SH-SY5Y (cell line): Measurements from ENCODE around the gene TMEM185A.

ENCODE experiments used
- GATA2 ChIP-seq: IDR thresholded peaks from 2 replicates; pipeline ENCODE4 v1.6.1; 2011; ENCODE audit warnings: mild to moderate bottlenecking, low read depth, low read length
- GATA3 ChIP-seq: IDR thresholded peaks from 2 replicates; pipeline ENCODE4 v1.6.1; 2011; ENCODE audit warnings: low read depth, mild to moderate bottlenecking, low read length, moderate library complexity

Gene TMEM185A

DNA sequence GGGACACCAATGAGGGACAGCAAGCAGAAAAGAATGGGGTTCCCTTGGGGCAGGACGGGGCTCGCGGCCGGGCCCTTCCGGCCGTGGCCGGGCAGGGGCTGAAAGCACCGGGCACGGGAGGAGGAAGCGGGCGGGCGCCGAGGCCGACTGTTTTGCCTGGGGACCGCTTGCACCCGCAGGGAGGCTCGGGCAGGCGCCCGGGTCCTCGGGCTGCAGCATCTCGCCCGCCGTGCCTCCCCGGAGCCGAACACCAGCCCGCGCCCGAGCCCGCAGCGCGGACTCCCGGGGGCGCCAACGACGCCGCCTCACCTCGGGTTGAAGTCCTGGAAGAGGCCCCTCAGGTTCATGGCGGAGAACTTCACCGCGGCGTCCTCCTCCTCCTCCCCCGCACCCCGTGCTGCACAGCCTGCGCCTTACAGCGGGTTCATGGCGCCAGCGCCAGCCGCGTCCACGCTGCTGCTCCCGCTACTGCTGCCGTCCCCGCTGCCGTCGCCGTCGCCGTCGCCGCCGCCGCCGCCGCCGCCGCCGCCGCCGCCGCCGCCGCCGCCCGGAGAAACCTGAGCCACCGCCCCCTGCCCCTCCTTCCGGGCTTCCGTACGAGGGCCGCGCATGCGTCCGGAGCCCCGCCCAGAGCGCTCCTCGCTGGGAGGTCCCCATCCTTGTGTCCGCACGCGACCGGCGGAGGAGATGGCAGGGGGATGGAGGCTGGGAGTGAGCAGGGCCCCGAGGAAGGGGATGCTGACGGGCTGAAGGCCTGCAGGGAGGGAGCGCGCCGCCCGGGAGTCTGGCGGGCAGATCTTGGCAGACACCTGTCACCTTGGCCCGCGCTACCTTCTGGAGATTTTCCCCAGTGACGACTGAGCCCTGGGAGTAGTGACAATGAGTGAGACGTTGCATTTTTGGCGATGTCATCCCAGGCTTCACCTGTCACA is at the start of gene TMEM185A:
TSS of gene TMEM185A (minus strand) at position 559 of the 932 bp plus-strand sequence. CDS start at position 347, 212 bp downstream.
- no peak for TF ChIP-seq GATA2

DNA sequence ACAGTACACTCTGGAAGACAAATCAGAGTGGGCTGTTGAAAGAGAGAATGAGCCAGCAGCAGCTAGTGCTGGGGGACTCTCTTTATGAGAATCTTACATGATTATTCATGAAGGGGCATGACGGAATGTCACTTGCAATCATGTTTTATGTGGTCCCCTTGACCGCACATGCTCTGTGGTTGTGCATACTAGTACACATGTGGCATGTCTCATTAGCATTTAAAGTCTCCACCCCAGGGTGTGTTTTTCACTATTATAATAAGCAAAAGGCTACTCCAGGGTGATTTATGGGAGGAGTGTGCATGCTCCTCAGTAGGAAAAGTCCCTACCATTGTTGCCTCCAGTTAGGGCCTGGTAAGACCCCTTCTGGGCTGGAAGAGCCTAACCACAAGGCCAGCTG is 49.6 kb upstream of the TMEM185A start:
- TF ChIP-seq GATA2 (no peak), GATA3 (no peak)

DNA sequence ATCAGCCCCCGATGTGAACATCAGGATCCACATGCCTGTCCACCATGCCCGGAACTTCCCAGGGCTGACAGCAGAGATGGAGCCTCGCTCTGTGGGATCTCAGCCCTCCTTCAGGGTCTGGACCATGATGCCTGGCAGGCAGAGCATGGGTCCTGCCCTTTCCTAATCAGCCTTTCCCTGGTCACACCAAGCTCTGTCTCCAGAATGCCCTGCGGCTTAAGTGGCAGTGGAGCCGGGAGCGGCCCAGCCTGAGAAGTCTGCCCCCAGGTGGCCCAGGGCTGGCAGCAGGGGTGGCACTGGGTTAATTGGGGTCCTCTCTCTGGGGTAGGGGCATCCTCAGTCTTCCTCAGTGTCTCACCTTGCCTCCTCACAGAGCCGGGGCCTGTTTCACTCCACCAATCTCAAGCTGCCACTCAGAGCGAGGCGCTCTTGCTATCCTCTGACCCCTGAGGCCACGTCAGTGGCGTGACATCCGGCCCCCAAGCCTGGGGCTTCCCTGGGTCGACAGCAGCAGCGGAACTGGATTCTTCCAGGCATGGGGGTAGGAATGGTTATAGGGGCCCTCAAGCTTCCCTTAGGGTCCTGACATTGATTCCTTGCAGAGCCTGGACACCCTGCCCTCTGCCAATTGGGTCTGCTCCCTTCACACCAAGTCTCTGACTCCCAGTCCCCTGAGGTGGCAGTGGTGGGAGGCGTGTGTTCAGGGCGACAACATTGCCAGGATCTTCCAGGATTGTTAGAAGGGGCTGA is 20.8 kb upstream of the TMEM185A start:
- TF ChIP-seq GATA3 (no peak), GATA2 (no peak)

DNA sequence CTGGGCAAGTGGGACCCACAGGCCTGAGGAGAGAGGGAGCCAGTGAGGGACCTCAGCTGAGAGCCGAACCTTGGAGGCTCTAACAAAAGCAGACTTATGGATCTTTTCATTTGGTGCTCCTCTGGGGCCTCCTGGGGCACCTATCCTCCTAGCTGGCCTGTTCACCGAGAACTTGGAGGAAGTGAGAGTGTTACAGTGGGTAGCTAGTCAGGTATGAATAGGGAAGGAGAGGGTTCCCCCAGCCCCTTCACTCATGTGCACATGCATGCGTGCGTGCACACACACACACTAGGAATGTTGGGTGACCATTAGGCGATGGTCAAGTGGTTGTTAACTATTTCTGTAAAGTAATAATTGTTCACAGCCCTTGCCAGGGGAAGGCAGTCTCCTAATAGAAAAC is 18.6 kb upstream of the TMEM185A start:
- no peak for TF ChIP-seq GATA2
- TF ChIP-seq GATA3, result no peak

DNA sequence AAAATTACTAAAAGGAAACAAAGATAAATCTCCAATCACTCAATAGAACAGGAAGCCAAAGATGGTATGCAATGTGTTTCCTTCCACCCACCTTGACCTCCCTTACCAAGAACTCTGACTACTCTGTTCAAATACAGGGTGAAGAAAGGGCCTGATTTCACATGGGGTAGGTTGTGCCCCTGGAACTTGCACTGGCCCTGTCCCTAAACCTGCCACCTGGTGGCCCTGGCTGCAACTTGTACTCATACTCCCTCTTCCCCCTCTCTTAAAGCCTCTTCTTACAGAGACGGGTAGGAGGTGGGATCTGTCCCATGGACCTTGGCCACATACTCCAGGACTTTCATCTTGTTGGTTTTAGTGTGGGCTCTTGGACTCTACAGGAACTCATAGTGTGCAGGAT is 17.3 kb upstream of the TMEM185A start:
- TF ChIP-seq GATA2 (no peak), GATA3 (no peak)

DNA sequence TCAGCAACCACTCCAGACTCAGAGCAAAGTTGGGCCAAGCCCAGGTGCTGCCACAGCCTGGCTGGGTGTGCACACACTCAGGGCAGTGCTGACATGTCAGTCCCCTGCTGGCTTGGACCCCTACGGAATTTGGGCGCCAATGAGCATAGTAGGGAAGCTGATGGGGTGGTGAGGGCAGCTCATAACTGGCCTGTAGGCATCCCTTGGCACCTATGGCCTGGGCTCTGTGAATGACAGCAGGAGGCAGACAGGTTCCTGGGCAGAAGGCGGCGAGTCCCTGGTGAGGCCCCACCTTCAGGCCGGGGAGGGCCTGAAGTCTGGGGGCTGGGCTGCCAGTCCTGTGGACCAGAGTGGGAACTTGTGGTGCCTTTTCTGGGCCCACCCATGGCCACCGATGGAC is 15.9 kb upstream of the TMEM185A start:
- no peak for TF ChIP-seq GATA2
- TF ChIP-seq GATA3, result no peak

DNA sequence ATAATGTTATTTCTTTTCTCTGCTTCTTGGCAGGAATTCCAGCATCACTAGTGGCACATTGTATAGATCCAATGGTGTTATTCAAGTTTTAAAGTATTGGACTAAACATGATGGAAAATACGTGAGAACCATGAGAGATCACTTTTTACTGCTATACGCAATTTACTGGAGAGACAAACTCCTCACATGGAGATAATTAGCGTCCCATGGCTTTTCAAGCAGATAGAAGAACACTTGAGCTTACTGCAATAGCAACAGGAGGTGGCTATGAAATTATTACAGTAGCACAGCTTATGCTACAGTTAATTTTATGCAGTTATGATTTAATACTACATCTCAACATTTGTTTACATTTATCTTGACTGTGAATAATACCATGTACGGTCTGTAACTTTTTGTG is 11.9 kb upstream of the TMEM185A start:
- TF ChIP-seq GATA3 (no peak), GATA2 (no peak)

DNA sequence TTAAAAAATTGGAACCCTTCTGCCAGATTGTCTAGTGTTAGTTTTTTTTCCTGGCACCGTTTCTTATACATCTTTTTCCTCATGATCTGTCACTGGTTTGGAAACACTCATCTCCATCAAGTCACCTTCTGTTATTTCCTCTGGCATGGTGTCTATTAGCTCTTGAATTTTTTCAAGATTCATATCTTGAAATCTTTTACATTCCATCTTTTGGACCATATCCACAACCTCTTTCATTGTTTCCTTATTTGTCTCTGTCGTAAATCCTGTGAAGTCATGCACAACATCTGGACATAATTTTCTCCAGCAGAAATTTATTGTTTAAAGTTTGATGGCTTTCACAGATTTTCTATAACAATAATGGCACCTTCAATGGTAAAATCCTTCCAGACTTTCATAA is 10.2 kb upstream of the TMEM185A start:
- TF ChIP-seq GATA2 (no peak), GATA3 (no peak)

DNA sequence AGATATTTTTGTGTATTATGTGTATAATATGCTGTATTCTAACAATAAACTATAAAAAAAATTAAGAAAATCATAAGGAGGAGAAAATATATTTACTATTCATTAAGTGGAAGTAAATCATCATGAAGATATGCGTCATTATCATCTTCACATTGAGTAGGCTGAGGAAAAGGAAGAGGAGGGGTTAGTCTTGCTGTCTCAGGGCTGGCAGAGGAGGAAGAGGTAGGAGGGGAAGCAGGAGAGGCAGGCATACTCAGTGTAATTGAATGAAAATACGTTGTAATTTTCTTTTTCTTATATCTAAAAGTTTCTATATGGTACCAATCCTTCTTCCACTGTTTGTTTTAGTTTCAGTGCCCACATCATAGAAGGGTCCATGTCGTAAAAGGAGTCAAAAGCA is 9.8 kb upstream of the TMEM185A start:
- TF ChIP-seq GATA2, result no peak
- TF ChIP-seq GATA3, result no peak

DNA sequence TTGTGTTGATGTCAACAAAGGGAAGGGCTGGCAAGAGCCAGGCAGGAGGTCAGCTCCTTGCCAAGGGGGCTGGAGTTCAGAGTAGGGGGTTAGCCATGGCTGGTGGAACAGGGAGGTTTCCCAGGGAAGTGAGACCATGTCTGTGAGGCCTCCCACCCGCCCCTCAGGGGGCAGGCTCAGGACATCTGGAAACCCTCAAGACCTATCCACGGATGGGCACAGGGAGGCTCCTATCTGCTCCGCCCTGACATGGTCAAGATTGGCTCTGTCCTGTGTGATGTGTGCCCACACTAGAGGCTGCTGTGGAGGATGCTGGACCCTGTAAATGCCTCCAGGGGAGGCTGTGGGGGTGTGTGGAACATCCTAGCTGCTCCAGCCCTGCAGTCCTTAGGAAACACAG is 8.0 kb upstream of the TMEM185A start:
- TF ChIP-seq GATA3 (no peak), GATA2 (no peak)

DNA sequence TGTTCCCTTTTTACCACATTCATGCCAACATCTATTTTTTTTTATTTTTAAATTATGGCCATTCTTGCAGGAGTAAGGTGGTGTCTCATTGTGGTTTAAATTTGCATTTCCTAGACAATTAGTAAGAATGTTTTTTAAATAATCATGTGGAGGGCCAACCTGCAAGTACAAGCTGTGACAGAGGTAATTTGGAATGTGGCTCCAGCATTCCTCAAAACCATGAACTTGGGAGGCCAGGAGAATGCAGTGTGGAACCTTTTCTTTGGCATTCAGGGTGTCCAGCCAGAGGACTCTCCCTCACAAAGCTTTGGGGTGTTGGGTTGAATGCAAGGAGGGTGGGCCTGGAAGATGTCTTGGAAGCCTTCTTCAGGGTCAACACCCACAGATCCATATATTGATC is 7.3 kb upstream of the TMEM185A start:
- no peak for TF ChIP-seq GATA3
- TF ChIP-seq GATA2, result no peak

DNA sequence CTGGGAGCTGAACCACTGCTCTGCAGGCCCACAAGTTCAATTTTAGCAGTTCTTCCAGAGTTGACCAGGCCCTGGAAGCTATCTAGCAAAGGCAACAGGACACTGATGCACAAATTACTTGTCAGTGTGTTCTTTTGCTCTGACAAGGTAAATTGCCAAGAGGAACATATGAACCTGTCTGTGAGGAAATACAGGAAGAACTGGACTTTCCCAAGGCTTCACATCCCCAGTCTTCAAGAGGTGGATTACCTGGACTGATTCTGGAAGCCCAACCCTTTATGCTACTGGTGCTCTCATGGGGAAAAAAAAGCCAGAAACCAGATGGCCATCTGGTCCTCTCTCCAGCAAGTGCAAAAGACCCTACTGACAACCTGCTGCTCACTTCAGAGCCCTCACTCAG is 1.9 kb upstream of the TMEM185A start:
- TF ChIP-seq GATA3 (no peak), GATA2 (no peak)

DNA sequence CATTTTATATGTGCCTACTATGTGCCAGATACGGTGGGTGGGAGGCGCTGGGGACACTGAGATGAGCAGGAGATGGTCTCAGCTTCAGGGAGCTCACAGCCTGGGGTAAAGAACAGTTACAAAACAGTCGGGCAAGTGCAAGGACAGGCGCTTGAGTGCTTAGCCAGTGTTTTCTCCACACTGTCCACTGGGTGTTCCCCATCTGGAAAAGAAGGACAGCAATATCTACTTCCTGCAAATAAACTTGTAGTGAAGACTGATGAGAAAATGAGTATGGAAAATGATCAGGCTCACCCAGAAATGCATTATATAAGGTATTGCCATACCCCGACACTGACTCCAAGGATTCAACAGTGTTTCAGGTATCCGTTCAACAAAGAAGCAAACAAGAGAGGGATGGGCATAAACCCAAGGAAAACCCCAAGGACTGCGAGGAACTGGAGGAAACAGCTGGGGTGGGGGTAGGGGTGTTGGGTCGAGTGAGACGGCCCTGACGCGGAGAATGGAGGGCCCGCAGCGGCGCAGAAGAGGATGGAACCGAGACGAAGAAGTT is 835 bp downstream of the TMEM185A start:
- TF ChIP-seq GATA2 (no peak), GATA3 (no peak)

DNA sequence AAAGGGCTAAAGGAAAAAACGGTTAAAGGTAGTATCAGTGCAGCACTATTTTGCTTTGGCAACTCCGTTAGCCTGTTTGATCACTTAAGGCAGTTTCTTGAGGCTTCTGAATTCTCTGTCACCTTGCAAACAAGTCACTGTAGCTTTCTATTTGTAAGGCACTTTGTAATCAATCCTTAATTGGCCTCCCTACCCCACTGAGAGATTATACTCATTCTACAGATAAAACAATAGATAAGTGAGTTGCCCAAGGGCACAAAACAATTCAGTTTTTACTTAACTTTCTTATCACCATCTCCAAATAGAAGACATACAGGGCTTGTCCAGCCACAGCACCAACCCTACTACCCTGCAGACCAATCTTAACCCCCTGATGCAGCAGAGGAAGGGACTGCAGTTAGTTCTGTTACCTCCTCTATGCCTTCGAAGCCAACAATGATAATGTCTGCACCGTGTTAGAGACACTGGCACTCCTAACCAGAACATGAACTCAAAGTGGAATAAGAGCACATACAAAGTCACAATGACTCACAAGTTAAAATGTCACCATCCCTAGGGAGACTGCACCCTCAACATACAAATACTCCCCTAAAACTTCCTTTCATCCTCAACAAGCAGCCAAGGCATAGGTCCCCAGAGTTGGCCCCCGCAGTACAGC is 1.7 kb downstream of the TMEM185A start:
- TF ChIP-seq GATA3, result no peak
- no peak for TF ChIP-seq GATA2

DNA sequence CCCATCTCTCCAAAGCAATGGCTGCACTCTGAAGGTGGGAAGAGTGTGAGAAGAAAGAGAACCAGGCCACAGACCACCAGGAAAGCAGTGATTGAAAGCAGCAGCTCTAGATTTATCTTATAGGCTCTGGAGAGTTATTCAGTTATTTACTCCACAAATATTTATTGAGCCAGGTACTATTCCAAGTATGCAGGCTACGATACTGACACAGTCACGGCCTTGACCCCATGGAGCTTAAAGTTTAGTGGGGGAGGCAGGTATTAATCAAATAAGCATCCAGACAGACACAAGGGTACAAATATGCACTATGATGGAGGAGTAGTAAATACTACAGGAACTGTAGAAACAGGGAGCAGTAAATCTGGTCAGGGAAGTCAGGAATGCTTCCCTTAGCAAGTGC is 2.8 kb downstream of the TMEM185A start:
- TF ChIP-seq GATA3, result no peak
- TF ChIP-seq GATA2, result no peak
